HG03196 (cell line): ENCODE results near the gene EMC6.

Experiments
- ATAC-seq: cut with Tn5 transposase; IDR thresholded peaks from one replicate; pipeline ENCODE4 v1.9.1; 2021; ENCODE audit not compliant: unreplicated experiment

Gene EMC6

DNA sequence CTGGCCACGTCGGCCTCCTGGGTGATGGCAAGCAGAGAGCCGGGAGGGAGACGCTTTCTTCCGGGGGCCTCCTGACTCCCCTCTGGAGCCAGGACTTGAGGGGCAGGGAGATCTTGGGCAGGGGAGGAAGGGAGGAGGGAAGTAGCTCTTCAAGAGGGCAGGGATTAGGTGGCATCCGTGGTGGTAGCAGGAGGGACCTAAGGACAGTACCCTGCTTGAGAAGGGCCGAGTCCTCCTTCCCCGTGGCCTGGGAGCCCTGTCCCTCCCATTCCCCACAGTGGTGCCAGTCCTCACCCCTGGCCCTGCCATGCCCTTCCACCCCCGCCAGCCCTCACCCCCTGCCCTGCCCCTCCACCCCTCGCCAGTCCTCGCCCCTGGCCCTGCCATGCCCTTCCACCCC, 12.8 kb upstream of the EMC6 start:
- no peak for ATAC-seq

DNA sequence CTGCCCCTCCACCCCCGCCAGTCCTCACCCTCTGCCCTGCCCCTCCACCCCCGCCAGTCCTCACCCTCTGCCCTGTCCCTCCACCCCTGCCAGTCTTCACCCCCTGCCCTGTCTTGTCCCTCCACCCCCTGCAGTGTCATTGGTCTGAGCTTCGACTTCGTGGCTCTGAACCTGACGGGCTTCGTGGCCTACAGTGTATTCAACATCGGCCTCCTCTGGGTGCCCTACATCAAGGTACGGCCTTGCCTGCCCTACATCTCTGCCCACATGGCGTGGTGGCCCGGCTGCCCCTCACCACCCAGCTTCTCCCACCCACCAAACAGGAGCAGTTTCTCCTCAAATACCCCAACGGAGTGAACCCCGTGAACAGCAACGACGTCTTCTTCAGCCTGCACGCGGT, 12.3 kb upstream of the EMC6 start:
- no peak for ATAC-seq

DNA sequence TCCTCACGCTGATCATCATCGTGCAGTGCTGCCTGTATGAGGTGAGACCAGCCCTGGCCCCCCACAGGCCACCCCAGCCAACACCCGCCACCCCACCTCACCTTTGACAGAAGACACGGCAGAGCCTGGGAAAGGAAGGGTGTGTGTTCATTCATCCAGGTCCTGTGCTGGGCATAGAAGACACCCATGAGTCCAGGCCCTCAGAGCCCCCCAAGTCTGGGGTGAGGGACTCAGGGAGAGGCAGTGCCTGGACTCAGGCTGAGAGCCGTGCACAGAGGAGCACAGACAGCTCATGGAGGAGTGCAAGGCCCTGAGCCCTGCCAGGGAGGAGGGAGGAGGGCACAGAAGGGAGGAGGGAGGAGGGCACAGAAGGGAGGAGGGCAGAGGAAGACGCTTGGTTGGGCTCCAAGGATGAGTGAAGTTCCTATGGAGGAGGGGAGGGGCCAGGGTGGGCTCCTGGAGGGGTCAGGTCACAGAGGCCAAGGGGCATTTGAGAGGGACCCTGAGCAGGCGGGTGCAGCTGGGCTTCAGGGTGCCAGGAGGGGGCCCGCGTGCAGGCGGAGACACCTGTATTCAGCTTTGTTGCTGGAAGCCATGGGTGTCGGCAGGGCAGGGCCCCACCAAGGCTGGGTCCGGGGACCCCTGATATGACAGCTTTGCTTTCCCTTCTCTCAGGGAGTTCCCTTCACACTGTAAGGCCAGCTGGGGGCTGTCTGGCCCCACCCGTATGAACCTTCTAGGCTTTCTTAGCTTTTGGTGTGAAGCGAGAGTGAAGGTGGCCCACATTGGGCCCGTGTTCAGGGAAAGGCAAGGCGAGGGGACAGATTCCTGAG, 11.6 kb upstream of the EMC6 start:
- ATAC-seq = no peak

GRCh38 chr17:3657588-3657869, 11.1 kb upstream of the EMC6 start:
- no peak for ATAC-seq

DNA sequence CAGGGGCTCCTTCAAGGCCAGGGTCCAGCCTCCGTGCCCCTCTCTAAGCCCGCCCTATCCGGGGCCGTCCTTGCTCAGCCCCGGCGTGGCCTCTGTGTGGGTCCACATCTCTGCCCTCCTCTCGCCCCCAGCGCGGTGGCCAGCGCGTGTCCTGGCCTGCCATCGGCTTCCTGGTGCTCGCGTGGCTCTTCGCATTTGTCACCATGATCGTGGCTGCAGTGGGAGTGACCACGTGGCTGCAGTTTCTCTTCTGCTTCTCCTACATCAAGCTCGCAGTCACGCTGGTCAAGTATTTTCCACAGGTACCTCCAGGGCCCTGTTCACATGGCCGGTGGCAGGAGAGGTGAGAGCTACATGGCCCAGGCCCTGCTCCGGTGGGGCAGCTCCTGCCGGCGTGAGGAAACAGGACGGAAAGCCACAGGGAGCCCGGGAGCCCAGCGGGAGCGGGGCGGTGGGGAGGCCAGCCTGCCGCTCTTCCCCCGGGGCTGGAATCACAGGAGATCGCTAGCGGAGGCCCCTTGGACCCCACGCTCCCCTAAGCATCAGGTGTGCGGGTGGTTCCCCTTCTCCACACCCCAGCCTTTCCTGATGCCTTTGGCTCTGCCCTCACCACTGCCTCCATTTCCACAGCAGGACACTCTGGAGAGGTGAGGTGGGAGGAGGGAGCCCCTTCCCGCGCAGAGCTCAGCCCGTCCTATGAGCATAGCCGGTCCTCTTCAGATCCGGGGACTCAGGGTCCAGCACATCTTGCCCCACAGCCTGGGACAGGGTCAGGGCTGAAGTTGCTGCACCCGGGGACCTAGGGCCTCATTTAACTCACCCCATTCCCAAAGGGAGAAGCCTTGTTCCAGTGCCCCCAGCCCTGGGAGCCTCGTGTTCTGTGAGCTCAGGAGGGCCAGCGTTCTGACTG, 10.5 kb upstream of the EMC6 start:
- no peak for ATAC-seq

DNA sequence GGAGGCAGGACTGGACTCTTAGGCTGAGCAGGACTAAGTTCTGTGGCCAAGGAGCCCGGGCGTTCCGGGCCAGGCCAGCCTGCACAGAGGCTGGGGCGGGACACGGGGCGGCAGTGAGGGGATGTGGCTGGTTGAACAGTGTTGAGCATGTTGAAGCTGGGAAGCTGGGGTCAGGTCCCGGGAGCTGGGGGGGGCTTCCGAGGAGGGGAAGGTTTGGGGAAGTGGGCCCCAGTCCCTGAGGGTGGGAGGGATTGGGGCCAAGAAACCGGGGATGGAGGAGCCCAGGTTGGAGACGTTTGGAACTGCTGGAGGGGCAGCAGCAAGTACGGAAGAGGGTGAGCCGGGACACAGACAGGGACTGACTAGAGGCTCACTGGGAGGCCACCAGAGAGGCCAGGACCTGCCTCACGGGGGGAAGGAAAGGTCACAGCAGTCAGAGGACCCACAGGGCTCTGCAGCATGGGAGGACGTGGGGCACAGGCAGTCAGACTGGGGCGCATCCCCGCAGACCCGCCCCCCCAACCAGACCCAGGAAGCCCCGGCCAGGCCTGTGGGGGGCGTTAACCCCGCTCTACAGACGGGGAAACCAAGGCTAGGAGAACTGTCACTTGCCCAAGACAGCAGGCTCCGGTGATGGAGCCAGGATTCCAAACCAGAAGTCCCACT, 9.7 kb upstream of the EMC6 start:
- no peak for ATAC-seq

- ATAC-seq = no peak
Measured at GRCh38 chr17:3659541-3660111, 9.0 kb upstream of the EMC6 start.

DNA sequence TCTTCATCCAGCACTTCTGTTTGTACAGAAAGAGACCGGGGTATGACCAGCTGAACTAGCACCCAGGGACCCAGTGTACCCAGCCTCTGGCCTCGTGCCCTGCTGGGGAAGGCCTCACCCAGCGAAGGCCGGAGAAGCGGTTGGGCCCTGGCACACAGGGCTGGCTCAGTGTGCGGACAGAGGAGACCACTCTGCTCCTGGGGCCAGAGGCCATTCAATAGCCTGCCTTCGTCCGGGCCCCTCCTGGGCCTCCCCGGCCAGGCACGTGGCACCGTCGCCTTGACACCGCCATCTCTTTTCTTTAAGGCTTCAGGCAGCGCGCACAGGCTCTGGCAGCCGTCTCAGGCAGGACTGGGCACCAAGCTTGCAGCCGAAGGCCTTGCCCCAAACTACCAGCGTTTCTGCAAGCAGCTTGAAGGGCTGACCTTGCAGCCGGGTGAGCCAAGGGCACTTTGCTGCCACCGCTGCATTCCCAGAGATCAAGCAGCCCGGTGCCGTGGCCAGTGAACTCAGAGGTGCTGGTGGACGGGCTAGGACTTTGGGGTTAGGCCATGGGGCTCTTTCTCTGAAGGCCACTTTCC, 8.2 kb upstream of the EMC6 start:
- no peak for ATAC-seq

GRCh38 chr17:3663102-3664011, 5.3 kb upstream of the EMC6 start:
- ATAC-seq = no peak

GRCh38 chr17:3665834-3666233, 2.8 kb upstream of the EMC6 start:
- no peak for ATAC-seq

GRCh38 chr17:3666516-3666915, 2.1 kb upstream of the EMC6 start:
- no peak for ATAC-seq

DNA sequence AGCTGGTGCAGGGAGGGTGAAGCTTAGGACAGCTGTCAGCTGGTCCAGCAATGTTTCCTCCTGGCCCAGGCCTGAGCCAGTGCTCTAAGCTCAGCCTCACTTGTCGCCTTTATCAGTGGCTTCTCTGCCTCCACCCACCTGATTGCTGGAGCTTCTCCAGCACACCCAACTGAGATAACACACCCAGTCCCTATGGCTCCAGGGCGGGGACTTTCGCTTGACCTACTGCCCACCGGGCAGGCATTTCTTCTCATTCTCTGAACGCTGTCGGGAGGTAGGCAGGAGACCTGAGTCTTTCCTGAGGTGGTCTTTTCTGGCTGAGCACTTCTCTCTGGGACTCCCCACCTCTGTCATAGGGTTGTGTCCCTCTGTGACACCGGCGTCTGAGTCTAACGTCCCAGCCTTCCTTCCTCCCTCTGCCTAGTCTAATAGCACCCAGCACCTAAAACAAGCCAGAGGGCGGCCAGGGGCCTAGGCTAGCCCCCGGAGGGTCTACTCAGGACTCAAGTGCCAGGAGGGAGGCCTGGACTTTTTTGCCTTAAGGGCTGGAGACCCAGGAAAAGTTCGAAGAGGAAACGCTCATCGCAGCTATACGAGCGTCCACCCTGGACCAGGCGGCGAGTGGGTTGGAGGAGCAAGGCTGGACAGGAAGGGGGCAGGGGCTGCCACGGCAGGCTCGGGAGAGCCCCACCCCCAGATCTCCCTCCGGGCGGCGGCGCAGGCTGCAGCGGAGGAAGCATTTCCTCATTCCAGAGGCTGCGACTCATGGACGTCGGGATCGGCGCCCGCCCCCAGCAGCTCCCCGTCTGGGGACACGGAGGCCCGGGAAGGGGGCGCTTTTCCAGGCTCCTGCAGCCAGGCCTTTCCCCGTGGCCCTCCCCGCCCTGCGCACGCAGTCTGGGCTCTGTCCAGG, 990 bp upstream of the EMC6 start:
- ATAC-seq = peak; percentile 16

- ATAC-seq = no peak
Measured at GRCh38 chr17:3669085-3669347, 404 bp downstream of the EMC6 start.

DNA sequence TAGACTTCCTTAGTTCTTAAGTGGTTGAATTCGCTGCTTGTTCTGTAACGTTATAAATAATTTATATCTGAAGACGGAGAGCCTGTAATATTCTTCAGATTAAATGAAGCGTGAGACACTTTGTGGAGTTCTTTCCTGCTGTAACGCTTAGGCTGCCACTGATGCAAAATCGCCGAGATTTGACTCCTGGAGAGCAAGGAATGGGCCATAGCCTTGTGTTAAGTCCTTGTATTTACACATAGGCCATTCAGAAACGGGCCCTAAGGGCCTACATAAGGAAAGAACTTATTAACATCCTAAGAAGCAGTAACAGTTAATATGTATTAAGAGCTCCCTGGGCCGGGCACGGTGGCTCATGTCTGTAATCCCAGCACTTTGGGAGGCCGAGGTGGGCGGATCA, 936 bp downstream of the EMC6 start:
- no peak for ATAC-seq

GRCh38 chr17:3672571-3672970, 4.0 kb downstream of the EMC6 start:
- ATAC-seq = no peak

GRCh38 chr17:3675886-3676285, 7.3 kb downstream of the EMC6 start:
- ATAC-seq = no peak

DNA sequence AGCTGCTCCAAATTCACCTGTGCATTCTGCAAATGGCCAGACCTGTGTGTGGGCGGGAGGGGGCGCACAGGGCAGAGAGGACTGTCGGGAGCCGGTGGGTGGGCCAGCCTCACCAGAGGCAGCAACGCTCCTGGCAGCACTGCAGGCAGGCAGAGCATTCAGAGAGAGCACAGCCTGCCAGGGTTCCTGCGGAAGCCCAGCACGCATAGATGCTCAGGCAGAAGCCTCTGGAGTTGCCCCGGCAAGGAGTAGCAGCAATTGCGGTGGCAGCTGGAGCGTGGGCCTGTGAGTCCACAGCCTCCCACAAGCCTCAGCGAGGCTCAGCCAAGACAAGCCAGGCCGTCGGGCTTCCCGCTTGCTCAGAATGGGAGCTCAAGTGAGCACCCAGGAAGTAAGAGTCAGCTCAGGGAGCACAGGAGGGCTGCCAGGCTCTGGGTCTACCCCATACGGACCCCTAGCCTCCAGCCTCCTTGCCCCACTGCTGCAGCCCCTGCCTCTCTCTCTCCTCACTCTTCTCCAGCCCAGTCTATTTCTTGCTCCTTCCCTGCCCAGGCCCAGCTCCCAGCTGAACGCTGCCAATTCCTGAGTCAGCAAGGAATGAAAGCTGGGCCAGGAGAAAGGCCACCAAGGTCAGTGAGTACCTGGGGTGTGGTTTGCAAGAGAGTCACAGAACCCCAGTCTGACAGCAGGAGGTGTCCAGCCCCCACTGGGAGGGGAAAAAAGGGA, 9.6 kb downstream of the EMC6 start:
- no peak for ATAC-seq

DNA sequence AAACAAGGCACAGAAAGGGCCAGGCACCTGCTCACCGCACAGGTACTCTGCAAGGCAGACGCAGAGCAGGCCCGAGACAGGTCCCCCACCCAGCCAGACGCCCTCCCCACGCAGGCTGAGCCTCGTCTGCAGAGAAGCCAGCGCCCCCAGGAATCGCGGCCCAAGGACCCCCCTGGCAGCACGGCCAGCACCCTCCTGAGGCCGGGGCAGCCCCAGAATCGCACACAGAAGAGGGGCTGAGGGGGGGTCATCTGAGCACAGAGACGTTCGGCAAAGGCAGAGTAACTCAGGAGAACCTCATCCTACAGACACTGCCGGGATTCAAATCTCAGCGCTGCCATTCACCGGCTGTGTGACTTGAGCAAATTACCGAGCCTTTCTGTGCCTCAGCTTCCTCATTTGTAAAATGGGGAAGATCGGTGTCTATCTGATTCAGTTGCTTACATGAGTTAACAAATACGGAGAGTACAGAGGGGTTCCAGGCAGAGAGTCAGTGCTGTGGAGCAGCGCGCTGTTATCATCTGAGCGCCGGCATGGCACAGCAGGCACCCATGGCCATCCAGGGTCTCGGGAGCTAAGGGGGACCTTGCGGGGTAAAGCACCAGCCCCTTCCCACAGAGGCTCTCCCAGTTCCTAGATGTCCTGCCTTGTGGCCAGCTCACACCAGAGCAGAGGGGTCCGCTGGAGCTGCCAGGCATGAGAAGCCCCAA, 10.4 kb downstream of the EMC6 start:
- ATAC-seq = no peak
